ENCODE measurements around the gene TCP11L1. TPM values are rescaled to one million over a fixed set of nuclear protein-coding genes. Genes with fewer than 3 reads are reported as not detected.

Gene TCP11L1
- total and polyA plus RNA-seq, 4 donors: 2.9 to 11.7 (median 6.9) TPM

DNA sequence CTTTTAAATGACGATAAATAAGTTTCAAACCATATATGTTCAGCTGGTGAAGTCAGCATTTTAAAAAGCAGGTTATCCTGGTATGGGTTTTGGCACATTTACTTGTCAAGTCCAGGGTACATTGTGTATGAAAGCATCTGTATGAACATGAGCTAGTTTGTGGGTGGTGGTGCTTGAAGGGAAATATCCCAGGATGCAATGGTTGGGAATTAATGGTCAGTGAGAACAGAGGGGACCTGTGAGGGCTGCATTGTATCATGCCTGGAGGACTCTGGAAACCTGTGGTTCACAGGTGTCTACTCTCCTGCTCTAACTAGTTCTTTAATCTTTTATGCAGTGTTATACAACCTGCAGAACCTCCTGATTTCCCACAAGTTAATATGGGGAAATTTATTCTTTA, 17.9 kb upstream of the TCP11L1 start:
- no peak overlapping the region for H3K27ac ChIP-seq (ENCODE audit: low read depth in 1 of 2, low read length in 2 of 2)
- DNase-seq (ENCODE audit: low spot score): no peak
- no peak overlapping the region for H3K9ac ChIP-seq (ENCODE audit: low read depth in 1 of 2, low read length in 2 of 2)
- H3K4me1 ChIP-seq (ENCODE audit: control insufficient read depth in 4 of 4, insufficient read depth in 4 of 4, low read length in 3 of 4): peaks cover 3 to 36% (median 16%) of the 10 kb centered on the region in 4 donors
- no peak overlapping the region for H3K4me3 ChIP-seq (ENCODE audit: low read depth in 1 of 3, low read length in 3 of 3)
- peaks cover 0 to 15% (median 6%) of the 10 kb centered on the region in 4 donors for H3K36me3 ChIP-seq (ENCODE audit: control insufficient read depth in 4 of 4, insufficient read depth in 3 of 4, low read depth in 1 of 4, low read length in 3 of 4)
- TF ChIP-seq RXRA (IDR thresholded peaks at IDR 0.05) (no peak), JUND (IDR thresholded peaks at IDR 0.05) (no peak), FOXA2 (IDR thresholded peaks at IDR 0.05) (no peak), HNF4G (IDR thresholded peaks at IDR 0.05) (no peak), YY1 (IDR thresholded peaks at IDR 0.05) (no peak), SP1 (IDR thresholded peaks at IDR 0.05) (no peak), NR2F2 (IDR thresholded peaks at IDR 0.05) (no peak), RAD21 (IDR thresholded peaks at IDR 0.05) (no peak)
- TF ChIP-seq, protein P1, sequence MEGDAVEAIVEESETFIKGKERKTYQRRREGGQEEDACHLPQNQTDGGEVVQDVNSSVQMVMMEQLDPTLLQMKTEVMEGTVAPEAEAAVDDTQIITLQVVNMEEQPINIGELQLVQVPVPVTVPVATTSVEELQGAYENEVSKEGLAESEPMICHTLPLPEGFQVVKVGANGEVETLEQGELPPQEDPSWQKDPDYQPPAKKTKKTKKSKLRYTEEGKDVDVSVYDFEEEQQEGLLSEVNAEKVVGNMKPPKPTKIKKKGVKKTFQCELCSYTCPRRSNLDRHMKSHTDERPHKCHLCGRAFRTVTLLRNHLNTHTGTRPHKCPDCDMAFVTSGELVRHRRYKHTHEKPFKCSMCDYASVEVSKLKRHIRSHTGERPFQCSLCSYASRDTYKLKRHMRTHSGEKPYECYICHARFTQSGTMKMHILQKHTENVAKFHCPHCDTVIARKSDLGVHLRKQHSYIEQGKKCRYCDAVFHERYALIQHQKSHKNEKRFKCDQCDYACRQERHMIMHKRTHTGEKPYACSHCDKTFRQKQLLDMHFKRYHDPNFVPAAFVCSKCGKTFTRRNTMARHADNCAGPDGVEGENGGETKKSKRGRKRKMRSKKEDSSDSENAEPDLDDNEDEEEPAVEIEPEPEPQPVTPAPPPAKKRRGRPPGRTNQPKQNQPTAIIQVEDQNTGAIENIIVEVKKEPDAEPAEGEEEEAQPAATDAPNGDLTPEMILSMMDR (IDR thresholded peaks at IDR 0.05; ENCODE audit: low read depth, low read length, missing input control): no peak
- TF ChIP-seq, protein P2, sequence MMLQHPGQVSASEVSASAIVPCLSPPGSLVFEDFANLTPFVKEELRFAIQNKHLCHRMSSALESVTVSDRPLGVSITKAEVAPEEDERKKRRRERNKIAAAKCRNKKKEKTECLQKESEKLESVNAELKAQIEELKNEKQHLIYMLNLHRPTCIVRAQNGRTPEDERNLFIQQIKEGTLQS (IDR thresholded peaks at IDR 0.05): no peak
- TF ChIP-seq, protein P3, sequence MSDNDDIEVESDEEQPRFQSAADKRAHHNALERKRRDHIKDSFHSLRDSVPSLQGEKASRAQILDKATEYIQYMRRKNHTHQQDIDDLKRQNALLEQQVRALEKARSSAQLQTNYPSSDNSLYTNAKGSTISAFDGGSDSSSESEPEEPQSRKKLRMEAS (IDR thresholded peaks at IDR 0.05): no peak
- no peaks in the 10 kb centered on the region for H3K27me3 ChIP-seq (ENCODE audit: control insufficient read depth in 4 of 4, insufficient read depth in 4 of 4, low read length in 3 of 4)
- H3K9me3 ChIP-seq (ENCODE audit: control insufficient read depth in 4 of 4, low read length in 3 of 4): no peaks in the 10 kb centered on the region
- 94% methylated on average over 1 of the region's 1 CpG for WGBS

DNA sequence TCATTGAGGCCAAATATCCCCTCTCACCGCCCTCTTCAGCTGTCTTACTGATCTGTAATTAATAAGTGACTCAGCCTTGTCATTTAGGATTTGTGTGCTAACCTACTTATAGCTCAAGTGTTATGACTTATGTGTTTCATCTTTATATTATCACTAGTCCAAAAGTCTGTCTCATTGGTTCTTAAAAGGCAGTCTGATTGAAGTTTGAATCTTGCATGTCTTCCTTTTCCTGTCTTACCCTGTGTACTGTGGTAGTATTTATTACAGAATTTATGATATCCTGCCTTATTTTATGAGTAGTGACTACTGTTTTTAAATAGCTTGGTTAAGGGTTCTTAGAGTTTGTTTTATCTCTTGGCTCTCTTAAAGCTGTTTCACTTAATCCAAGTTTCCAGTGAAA, 17.4 kb upstream of the TCP11L1 start:
- Histone ChIP-seq H3K9ac (ENCODE audit: low read depth in 1 of 2, low read length in 2 of 2) (no peak overlapping the region), H3K4me1 (ENCODE audit: control insufficient read depth in 4 of 4, insufficient read depth in 4 of 4, low read length in 3 of 4) (peaks cover 4 to 40% (median 17%) of the 10 kb centered on the region in 4 donors), H3K36me3 (ENCODE audit: control insufficient read depth in 4 of 4, insufficient read depth in 3 of 4, low read depth in 1 of 4, low read length in 3 of 4) (peaks cover 0 to 19% (median 9%) of the 10 kb centered on the region in 4 donors), H3K27ac (ENCODE audit: low read depth in 1 of 2, low read length in 2 of 2) (no peak overlapping the region), H3K27me3 (ENCODE audit: control insufficient read depth in 4 of 4, insufficient read depth in 4 of 4, low read length in 3 of 4) (no peaks in the 10 kb centered on the region), H3K4me3 (ENCODE audit: low read depth in 1 of 3, low read length in 3 of 3) (no peak overlapping the region), H3K9me3 (ENCODE audit: control insufficient read depth in 4 of 4, low read length in 3 of 4) (no peaks in the 10 kb centered on the region)
- no peak for DNase-seq (ENCODE audit: low spot score)
- 37% methylated on average over 1 of the region's 1 CpG for WGBS
- TF ChIP-seq JUND (IDR thresholded peaks at IDR 0.05) (no peak), NR2F2 (IDR thresholded peaks at IDR 0.05) (no peak), EGR1 (IDR thresholded peaks at IDR 0.05; ENCODE audit: low read depth in 2 of 2) (no peak), HNF4A (conservative IDR thresholded peaks at IDR 0.05) (no peak), TAF1 (conservative IDR thresholded peaks at IDR 0.05) (no peak), RXRA (IDR thresholded peaks at IDR 0.05) (no peak), RAD21 (IDR thresholded peaks at IDR 0.05) (no peak), YY1 (IDR thresholded peaks at IDR 0.05) (no peak), FOXA1 (IDR thresholded peaks at IDR 0.05) (no peak), GABPA (IDR thresholded peaks at IDR 0.05 in 1 of 2, conservative IDR thresholded peaks at IDR 0.05 in 1 of 2) (no peak), SP1 (IDR thresholded peaks at IDR 0.05) (no peak), HNF4G (IDR thresholded peaks at IDR 0.05) (no peak), FOXA2 (IDR thresholded peaks at IDR 0.05) (no peak)
- TF ChIP-seq, protein P3 (IDR thresholded peaks at IDR 0.05): no peak
- TF ChIP-seq, protein P2 (IDR thresholded peaks at IDR 0.05): no peak
- TF ChIP-seq, protein P1 (IDR thresholded peaks at IDR 0.05; ENCODE audit: low read depth, low read length, missing input control): no peak

All from liver (tissue), 9 donors.